HG03460 (cell line): ENCODE measurements around the gene AMFR.

Experiments
- ATAC-seq: cut with Tn5 transposase; IDR thresholded peaks from one replicate; pipeline ENCODE4 v1.9.1; 2021; ENCODE audit not compliant: unreplicated experiment

AMFR gene

DNA sequence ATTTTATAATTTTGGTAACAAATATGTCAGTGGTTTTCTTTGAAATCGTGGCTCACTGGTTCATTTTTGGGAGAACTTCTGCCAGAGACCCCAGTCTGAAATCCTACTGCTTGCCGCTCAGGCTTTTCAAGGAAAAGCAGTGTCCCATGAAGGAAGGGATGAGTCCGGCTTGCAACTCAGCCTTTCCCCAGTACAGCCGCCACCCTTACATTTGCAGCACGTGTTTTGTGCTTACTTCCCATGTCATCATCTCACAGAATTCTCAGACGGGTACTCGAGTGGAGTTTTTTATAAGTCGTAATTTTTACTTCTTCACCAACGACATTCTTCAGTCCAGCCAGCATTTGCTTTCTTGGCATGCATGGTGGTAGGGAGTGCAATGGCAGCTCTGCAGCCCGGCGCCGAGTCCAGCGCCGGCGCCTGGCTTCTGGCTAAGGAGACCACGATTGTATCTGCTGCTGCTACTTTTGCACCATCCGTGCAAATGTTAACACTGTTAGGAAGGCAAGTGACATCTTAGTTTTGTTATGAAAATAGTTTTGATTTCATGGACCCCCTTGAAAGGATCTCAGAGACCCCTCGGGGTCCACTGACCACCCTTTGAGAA, 111.0 kb downstream of the AMFR start:
- ATAC-seq, result no peak

DNA sequence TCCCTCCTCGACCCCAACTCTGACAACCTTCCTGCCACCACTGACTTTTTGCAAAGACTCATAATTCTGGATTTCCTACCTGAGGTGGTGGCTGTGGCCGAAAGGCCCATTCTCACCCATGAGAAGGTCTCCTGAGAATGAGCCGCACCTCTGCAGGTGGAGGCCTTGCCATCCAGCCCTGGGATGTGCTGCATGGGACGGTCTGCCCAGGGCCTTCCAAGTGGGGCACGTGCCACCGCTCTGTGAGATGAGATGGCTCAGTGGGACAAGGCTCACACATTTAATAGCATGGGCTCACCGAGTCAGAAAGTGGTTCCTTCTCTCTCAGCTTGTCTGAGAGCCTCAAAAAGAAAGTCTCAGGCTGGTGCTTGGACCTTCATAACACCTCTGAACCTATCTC, 112.8 kb downstream of the AMFR start:
- ATAC-seq, result no peak

DNA sequence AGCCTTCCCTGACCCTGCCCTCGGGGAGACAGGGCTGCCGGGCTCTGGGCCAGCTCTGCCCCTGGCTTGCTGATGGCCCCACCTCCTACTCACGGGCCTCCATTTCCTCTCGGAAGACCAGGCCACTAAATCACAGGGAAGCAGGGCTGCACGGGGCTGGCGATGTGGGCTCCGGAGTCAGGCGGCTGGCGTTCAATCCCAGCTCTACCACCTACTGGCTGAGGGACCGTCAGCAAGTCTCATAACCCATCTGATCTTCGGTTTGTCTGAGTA, 113.4 kb downstream of the AMFR start:
- ATAC-seq, result no peak
